Measurements from ENCODE around the gene SLA2.
"Not testable (repeated sequence)": the region's sequence is repeated elsewhere in the genome, so short reads cannot be mapped to it uniquely, and the experiment has no call there.

SLA2 gene

GRCh38 chr20:36645998-36646397, at the start of gene SLA2:
SLA2 (minus strand) TSS chr20:36646196; CDS start chr20:36641335, 4,861 bp downstream.
- no peak within 1 kb of the TSS for H3K4me3 ChIP-seq (ENCODE audit: low read length)
- H3K27me3 ChIP-seq (ENCODE audit: control insufficient read depth, insufficient read depth, low read length), result no peaks in the 10 kb centered on the region
- H3K36me3 ChIP-seq (ENCODE audit: control insufficient read depth, insufficient read depth, low read length), result no peaks in the 10 kb centered on the region
- H3K9me3 ChIP-seq (ENCODE audit: control insufficient read depth, low read length), result no peaks in the 10 kb centered on the region
- peak within 1 kb of the TSS; percentile 22 for H3K9ac ChIP-seq (ENCODE audit: low read length)
- no peaks in the 10 kb centered on the region for H3K4me1 ChIP-seq (ENCODE audit: control insufficient read depth, insufficient read depth, low read length)

GRCh38 chr20:36695467-36695866, 49.5 kb upstream of the SLA2 start:
- H3K4me1 ChIP-seq (ENCODE audit: control insufficient read depth, insufficient read depth, low read length); H3K36me3 ChIP-seq (ENCODE audit: control insufficient read depth, insufficient read depth, low read length); H3K27me3 ChIP-seq (ENCODE audit: control insufficient read depth, insufficient read depth, low read length); H3K4me3 ChIP-seq (ENCODE audit: low read length); H3K9ac ChIP-seq (ENCODE audit: low read length); H3K9me3 ChIP-seq (ENCODE audit: control insufficient read depth, low read length): not testable (repeated sequence)

GRCh38 chr20:36688630-36689029, 42.6 kb upstream of the SLA2 start:
- no peak overlapping the region for H3K9ac ChIP-seq (ENCODE audit: low read length)
- no peaks in the 10 kb centered on the region for H3K4me1 ChIP-seq (ENCODE audit: control insufficient read depth, insufficient read depth, low read length)
- H3K27me3 ChIP-seq (ENCODE audit: control insufficient read depth, insufficient read depth, low read length), result no peaks in the 10 kb centered on the region
- no peaks in the 10 kb centered on the region for H3K9me3 ChIP-seq (ENCODE audit: control insufficient read depth, low read length)
- H3K36me3 ChIP-seq (ENCODE audit: control insufficient read depth, insufficient read depth, low read length), result no peaks in the 10 kb centered on the region
- no peak overlapping the region for H3K4me3 ChIP-seq (ENCODE audit: low read length)

GRCh38 chr20:36687850-36688249, 41.9 kb upstream of the SLA2 start:
- Histone ChIP-seq H3K27me3 (ENCODE audit: control insufficient read depth, insufficient read depth, low read length) (no peaks in the 10 kb centered on the region), H3K9ac (ENCODE audit: low read length) (no peak overlapping the region), H3K4me1 (ENCODE audit: control insufficient read depth, insufficient read depth, low read length) (no peaks in the 10 kb centered on the region), H3K36me3 (ENCODE audit: control insufficient read depth, insufficient read depth, low read length) (no peaks in the 10 kb centered on the region), H3K9me3 (ENCODE audit: control insufficient read depth, low read length) (no peaks in the 10 kb centered on the region), H3K4me3 (ENCODE audit: low read length) (no peak overlapping the region)

GRCh38 chr20:36686944-36687343, 40.9 kb upstream of the SLA2 start:
- no peak overlapping the region for H3K9ac ChIP-seq (ENCODE audit: low read length)
- no peaks in the 10 kb centered on the region for H3K4me1 ChIP-seq (ENCODE audit: control insufficient read depth, insufficient read depth, low read length)
- no peaks in the 10 kb centered on the region for H3K36me3 ChIP-seq (ENCODE audit: control insufficient read depth, insufficient read depth, low read length)
- H3K27me3 ChIP-seq (ENCODE audit: control insufficient read depth, insufficient read depth, low read length), result no peaks in the 10 kb centered on the region
- no peak overlapping the region for H3K4me3 ChIP-seq (ENCODE audit: low read length)
- H3K9me3 ChIP-seq (ENCODE audit: control insufficient read depth, low read length), result no peaks in the 10 kb centered on the region

GRCh38 chr20:36686504-36686903, 40.5 kb upstream of the SLA2 start:
- Histone ChIP-seq H3K9me3 (ENCODE audit: control insufficient read depth, low read length) (no peaks in the 10 kb centered on the region), H3K4me1 (ENCODE audit: control insufficient read depth, insufficient read depth, low read length) (no peaks in the 10 kb centered on the region), H3K36me3 (ENCODE audit: control insufficient read depth, insufficient read depth, low read length) (no peaks in the 10 kb centered on the region), H3K9ac (ENCODE audit: low read length) (no peak overlapping the region), H3K4me3 (ENCODE audit: low read length) (no peak overlapping the region), H3K27me3 (ENCODE audit: control insufficient read depth, insufficient read depth, low read length) (no peaks in the 10 kb centered on the region)

GRCh38 chr20:36684747-36685146, 38.8 kb upstream of the SLA2 start:
- Histone ChIP-seq H3K9me3 (ENCODE audit: control insufficient read depth, low read length) (no peaks in the 10 kb centered on the region), H3K4me3 (ENCODE audit: low read length) (no peak overlapping the region), H3K36me3 (ENCODE audit: control insufficient read depth, insufficient read depth, low read length) (no peaks in the 10 kb centered on the region), H3K27me3 (ENCODE audit: control insufficient read depth, insufficient read depth, low read length) (no peaks in the 10 kb centered on the region), H3K9ac (ENCODE audit: low read length) (no peak overlapping the region), H3K4me1 (ENCODE audit: control insufficient read depth, insufficient read depth, low read length) (no peaks in the 10 kb centered on the region)

- H3K27me3 ChIP-seq (ENCODE audit: control insufficient read depth, insufficient read depth, low read length), result no peaks in the 10 kb centered on the region
- no peak overlapping the region for H3K4me3 ChIP-seq (ENCODE audit: low read length)
- H3K36me3 ChIP-seq (ENCODE audit: control insufficient read depth, insufficient read depth, low read length), result no peaks in the 10 kb centered on the region
- no peaks in the 10 kb centered on the region for H3K4me1 ChIP-seq (ENCODE audit: control insufficient read depth, insufficient read depth, low read length)
- H3K9me3 ChIP-seq (ENCODE audit: control insufficient read depth, low read length), result no peaks in the 10 kb centered on the region
- no peak overlapping the region for H3K9ac ChIP-seq (ENCODE audit: low read length)
Measured at GRCh38 chr20:36682311-36682710, 36.3 kb upstream of the SLA2 start.

- Histone ChIP-seq H3K27me3 (ENCODE audit: control insufficient read depth, insufficient read depth, low read length) (no peaks in the 10 kb centered on the region), H3K4me3 (ENCODE audit: low read length) (no peak overlapping the region), H3K36me3 (ENCODE audit: control insufficient read depth, insufficient read depth, low read length) (no peaks in the 10 kb centered on the region), H3K9ac (ENCODE audit: low read length) (no peak overlapping the region), H3K4me1 (ENCODE audit: control insufficient read depth, insufficient read depth, low read length) (no peaks in the 10 kb centered on the region), H3K9me3 (ENCODE audit: control insufficient read depth, low read length) (no peaks in the 10 kb centered on the region)
Measured at GRCh38 chr20:36677422-36677771, 31.4 kb upstream of the SLA2 start.

- no peak overlapping the region for H3K4me3 ChIP-seq (ENCODE audit: low read length)
- H3K36me3 ChIP-seq (ENCODE audit: control insufficient read depth, insufficient read depth, low read length), result no peaks in the 10 kb centered on the region
- H3K9ac ChIP-seq (ENCODE audit: low read length), result no peak overlapping the region
Measured at GRCh38 chr20:36676701-36677421, 30.9 kb upstream of the SLA2 start.

GRCh38 chr20:36675545-36675944, 29.5 kb upstream of the SLA2 start:
- not testable (repeated sequence) for H3K4me1 ChIP-seq (ENCODE audit: control insufficient read depth, insufficient read depth, low read length); H3K27me3 ChIP-seq (ENCODE audit: control insufficient read depth, insufficient read depth, low read length); H3K9ac ChIP-seq (ENCODE audit: low read length); H3K9me3 ChIP-seq (ENCODE audit: control insufficient read depth, low read length); H3K36me3 ChIP-seq (ENCODE audit: control insufficient read depth, insufficient read depth, low read length); H3K4me3 ChIP-seq (ENCODE audit: low read length)

More at GRCh38 chr20:36676701-36677421, 30.9 kb upstream of the SLA2 start:
- H3K4me1 ChIP-seq (ENCODE audit: control insufficient read depth, insufficient read depth, low read length), result no peaks in the 10 kb centered on the region
- no peaks in the 10 kb centered on the region for H3K27me3 ChIP-seq (ENCODE audit: control insufficient read depth, insufficient read depth, low read length)
- no peaks in the 10 kb centered on the region for H3K9me3 ChIP-seq (ENCODE audit: control insufficient read depth, low read length)

- Histone ChIP-seq H3K36me3 (ENCODE audit: control insufficient read depth, insufficient read depth, low read length) (no peaks in the 10 kb centered on the region), H3K4me1 (ENCODE audit: control insufficient read depth, insufficient read depth, low read length) (no peaks in the 10 kb centered on the region), H3K9me3 (ENCODE audit: control insufficient read depth, low read length) (no peaks in the 10 kb centered on the region), H3K4me3 (ENCODE audit: low read length) (no peak overlapping the region), H3K27me3 (ENCODE audit: control insufficient read depth, insufficient read depth, low read length) (no peaks in the 10 kb centered on the region), H3K9ac (ENCODE audit: low read length) (no peak overlapping the region)
Measured at GRCh38 chr20:36672991-36673390, 27.0 kb upstream of the SLA2 start.
